BE2C (cell line): Measurements from ENCODE around the gene ADGRV1.

Source experiments
- DNase-seq: peaks from one replicate; pipeline ENCODE4 v3.0.0-alpha.2; 2020
- H3K27me3 ChIP-seq: fragments of 250-450 bp; sonication (Bioruptor Pico); 2 replicates; pipeline ENCODE4 v1.5.1; 2020; ENCODE audit warnings: mild to moderate bottlenecking
- H3K36me3 ChIP-seq: fragments of 250-450 bp; sonication (Bioruptor Pico); 2 replicates; pipeline ENCODE4 v1.5.1; 2020; ENCODE audit warnings: mild to moderate bottlenecking
- H3K4me1 ChIP-seq: fragments of 250-450 bp; sonication (Bioruptor Pico); 2 replicates; pipeline ENCODE4 v1.5.1; 2020
- H3K4me3 ChIP-seq: 2 replicates; pipeline ENCODE4 v1.5.1; 2011; ENCODE audit warnings: low read depth, low read length
- H3K9me3 ChIP-seq: fragments of 250-450 bp; sonication (Bioruptor Pico); 2 replicates; pipeline ENCODE4 v1.5.1; 2020
- TF ChIP-seq, protein P1 (sequence below): IDR thresholded peaks from 2 replicates; pipeline ENCODE4 v1.5.1; 2012; ENCODE audit warnings: mild to moderate bottlenecking, low read depth, low read length

Gene ADGRV1

DNA sequence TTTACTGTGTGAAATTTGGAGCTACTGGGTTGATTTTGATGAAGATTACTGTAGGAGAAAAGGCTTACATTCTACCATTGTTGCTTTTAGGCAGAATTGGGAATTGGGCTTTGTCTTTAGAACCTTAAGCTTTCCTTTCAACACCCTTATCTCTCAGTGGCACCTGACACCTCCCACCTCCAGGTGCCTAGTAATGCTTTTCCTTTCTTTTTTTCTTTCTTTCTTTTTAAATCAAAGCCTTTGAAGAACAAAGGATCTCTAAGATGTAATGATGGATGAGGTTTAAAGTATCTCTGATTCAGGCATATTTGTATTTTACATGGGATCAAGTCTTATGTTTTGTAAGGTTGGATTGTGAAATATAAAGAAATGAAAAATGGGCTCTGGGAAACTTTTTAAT is 2.9 kb upstream of the ADGRV1 start:
- H3K4me3 ChIP-seq, result no peak overlapping the region

DNA sequence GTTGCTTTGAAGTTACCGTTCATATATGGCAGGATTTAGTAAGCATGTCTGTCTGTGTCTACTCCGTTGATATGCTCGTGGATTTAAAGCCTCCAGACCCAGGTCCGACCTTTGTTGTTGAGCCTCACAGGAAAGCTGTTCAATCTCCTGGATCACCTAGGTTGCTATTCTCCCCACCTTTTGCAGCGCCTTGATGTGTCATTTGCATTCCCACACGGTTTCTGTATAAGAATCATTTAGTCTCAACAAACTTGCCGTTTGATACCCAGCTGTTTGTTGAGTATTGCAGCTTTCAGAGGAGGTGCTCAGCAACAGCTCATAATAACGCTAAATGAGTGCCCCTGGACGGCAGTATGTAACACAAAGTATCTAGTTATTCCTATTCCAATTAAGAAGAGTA is 1.2 kb upstream of the ADGRV1 start:
- Histone ChIP-seq H3K36me3 (no peaks in the 10 kb centered on the region), H3K4me1 (no peaks in the 10 kb centered on the region), H3K4me3 (no peak overlapping the region), H3K9me3 (no peaks in the 10 kb centered on the region), H3K27me3 (peaks cover 84% of the 10 kb centered on the region)
- TF ChIP-seq, protein P1, sequence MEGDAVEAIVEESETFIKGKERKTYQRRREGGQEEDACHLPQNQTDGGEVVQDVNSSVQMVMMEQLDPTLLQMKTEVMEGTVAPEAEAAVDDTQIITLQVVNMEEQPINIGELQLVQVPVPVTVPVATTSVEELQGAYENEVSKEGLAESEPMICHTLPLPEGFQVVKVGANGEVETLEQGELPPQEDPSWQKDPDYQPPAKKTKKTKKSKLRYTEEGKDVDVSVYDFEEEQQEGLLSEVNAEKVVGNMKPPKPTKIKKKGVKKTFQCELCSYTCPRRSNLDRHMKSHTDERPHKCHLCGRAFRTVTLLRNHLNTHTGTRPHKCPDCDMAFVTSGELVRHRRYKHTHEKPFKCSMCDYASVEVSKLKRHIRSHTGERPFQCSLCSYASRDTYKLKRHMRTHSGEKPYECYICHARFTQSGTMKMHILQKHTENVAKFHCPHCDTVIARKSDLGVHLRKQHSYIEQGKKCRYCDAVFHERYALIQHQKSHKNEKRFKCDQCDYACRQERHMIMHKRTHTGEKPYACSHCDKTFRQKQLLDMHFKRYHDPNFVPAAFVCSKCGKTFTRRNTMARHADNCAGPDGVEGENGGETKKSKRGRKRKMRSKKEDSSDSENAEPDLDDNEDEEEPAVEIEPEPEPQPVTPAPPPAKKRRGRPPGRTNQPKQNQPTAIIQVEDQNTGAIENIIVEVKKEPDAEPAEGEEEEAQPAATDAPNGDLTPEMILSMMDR, result no peak
- DNase-seq, result no peak

More for the DNA sequence above, 2.9 kb upstream of the ADGRV1 start:
- no peak for DNase-seq
- TF ChIP-seq, protein P1, result no peak
- Histone ChIP-seq H3K27me3 (peaks cover 79% of the 10 kb centered on the region), H3K36me3 (no peaks in the 10 kb centered on the region), H3K9me3 (no peaks in the 10 kb centered on the region), H3K4me1 (no peaks in the 10 kb centered on the region)

DNA sequence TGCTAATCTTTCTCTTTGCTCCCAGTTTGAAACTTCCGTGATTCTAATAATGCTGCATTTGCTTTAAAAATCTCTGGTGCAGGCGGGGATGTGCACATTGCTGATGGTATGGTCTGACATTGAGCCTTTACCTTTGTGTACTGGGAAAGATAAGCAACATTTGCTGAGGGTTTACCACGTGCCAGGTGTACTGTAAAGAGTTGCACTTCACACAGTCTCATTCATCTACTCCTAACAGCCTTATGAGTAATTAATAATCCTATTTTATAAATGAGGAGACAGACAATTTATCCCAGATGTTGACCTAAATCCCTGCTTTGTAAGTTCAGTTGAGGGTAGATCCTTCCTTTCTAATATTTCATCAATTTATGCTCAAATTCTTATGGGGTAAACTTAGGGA is 726 bp upstream of the ADGRV1 start:
- no peaks in the 10 kb centered on the region for H3K36me3 ChIP-seq
- TF ChIP-seq, protein P1, result no peak
- no peak for DNase-seq
- H3K4me1 ChIP-seq, result no peaks in the 10 kb centered on the region
- peaks cover 86% of the 10 kb centered on the region for H3K27me3 ChIP-seq
- no peak overlapping the region for H3K4me3 ChIP-seq
- H3K9me3 ChIP-seq, result no peaks in the 10 kb centered on the region

DNA sequence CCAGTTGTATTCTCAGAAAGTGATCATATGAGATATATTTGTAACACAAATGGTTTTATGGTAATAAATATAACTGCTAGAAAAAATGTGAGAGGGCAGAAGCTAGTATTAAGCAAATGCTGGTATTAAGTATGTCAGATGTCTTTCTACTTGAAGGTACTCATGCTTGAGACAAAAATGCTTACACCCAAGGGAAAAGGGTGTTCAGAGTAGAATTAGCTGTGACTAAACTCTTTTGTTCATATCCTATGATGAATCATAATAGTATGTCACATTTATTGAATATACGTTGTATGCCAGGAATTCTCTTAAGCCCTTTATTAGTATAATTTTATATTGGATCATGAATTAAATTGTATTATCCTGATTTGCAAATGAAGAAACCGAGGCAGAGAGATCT is 2.2 kb downstream of the ADGRV1 start:
- Histone ChIP-seq H3K4me3 (no peak overlapping the region), H3K4me1 (no peaks in the 10 kb centered on the region), H3K27me3 (peaks cover 79% of the 10 kb centered on the region), H3K36me3 (no peaks in the 10 kb centered on the region), H3K9me3 (no peaks in the 10 kb centered on the region)
- no peak for DNase-seq
- TF ChIP-seq, protein P1, result no peak

DNA sequence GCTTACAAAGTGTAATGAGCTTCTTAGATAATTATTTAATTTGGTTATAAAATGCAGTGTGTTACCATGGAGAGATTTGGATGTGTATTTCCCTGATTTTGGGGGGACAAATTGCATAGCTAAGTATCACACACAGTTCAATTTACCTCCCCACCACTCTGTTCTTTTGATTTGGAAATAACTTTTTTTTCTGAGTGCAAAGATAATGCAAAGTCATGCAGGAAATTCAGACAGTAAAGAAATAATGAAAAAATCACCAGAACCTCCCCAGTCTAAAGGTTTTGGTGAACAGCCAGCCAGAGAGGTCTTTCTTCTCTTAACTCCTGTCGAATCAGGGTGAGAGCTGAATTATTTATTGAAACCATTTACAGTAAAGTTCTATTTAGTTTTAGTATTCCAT is 3.2 kb downstream of the ADGRV1 start:
- Histone ChIP-seq H3K9me3 (no peaks in the 10 kb centered on the region), H3K4me1 (no peaks in the 10 kb centered on the region), H3K36me3 (no peaks in the 10 kb centered on the region), H3K27me3 (peaks cover 70% of the 10 kb centered on the region), H3K4me3 (no peak overlapping the region)
- TF ChIP-seq, protein P1, result no peak
- no peak for DNase-seq

DNA sequence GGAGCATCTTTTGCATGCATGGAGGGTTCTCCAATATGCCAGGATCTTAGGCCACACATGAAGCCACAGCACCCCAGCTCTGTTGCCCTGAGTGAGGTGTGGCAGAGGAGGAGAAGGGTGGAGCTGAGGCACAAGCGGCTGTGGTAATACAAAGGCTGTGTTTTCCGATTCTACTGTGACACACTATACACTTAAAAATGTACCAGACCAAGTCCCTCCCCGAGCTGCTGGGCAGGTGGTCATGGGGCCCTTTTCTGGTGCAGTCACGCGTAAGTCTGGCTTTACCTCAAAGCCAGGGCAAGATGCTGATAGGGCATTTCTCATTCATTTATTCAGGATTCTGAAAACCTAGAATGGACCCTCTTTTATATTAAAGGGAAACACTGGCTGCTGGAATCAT is 3.7 kb downstream of the ADGRV1 start:
- Histone ChIP-seq H3K27me3 (peaks cover 68% of the 10 kb centered on the region), H3K4me1 (no peaks in the 10 kb centered on the region)
- no peak for DNase-seq

More for the DNA sequence above, 3.7 kb downstream of the ADGRV1 start:
- Histone ChIP-seq H3K4me3 (no peak overlapping the region), H3K36me3 (no peaks in the 10 kb centered on the region), H3K9me3 (no peaks in the 10 kb centered on the region)
- TF ChIP-seq, protein P1, result no peak
